GOT3 (cell line): Measurements from ENCODE around the gene COL27A1.
"Not testable (repeated sequence)": the region's sequence is repeated elsewhere in the genome, so short reads cannot be mapped to it uniquely, and the experiment has no call there.

Source experiments
- DNase-seq: peaks from one replicate; lab custom pipeline; 2025; ENCODE audit warnings: mixed read lengths; lab: John Stamatoyannopoulos, UW

The COL27A1 gene

DNA sequence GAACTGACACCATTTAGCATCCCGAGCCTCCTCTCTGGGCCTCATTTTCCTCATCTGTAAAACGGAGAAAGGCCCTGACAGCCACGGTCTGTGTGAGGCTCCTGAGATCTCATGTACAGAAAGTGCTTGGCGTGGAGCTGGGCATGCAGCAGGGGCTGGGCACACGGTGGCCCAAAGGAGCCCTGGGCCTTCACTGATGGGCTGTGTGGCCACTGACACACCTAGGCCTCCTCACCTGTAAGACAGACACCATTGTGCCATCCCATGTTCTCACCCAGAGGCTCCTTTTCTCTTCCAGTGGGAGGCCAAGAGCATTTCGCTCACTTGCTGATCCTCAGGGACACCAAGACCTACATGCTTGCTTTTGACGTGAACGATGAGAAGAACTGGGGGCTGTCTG is 169.2 kb downstream of the COL27A1 start:
- no peak for DNase-seq

DNA sequence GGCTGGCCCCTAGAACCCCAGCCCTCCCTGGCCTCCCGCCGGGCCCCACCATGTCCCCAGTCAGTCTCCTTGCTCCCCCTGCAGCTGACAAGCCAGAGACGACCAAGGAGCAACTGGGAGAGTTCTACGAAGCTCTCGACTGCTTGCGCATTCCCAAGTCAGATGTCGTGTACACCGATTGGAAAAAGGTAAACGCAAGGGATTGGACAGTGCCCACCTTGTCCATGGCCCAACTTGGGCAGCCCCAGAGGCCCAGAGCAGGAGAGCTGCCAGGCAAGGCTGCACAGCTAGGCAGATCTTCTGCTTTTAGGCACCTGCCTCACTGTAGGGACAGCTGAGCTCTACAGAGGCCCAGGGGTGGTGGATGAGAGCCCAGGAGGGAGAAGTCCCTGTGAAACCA is 169.6 kb downstream of the COL27A1 start:
- DNase-seq = not testable (repeated sequence)

DNA sequence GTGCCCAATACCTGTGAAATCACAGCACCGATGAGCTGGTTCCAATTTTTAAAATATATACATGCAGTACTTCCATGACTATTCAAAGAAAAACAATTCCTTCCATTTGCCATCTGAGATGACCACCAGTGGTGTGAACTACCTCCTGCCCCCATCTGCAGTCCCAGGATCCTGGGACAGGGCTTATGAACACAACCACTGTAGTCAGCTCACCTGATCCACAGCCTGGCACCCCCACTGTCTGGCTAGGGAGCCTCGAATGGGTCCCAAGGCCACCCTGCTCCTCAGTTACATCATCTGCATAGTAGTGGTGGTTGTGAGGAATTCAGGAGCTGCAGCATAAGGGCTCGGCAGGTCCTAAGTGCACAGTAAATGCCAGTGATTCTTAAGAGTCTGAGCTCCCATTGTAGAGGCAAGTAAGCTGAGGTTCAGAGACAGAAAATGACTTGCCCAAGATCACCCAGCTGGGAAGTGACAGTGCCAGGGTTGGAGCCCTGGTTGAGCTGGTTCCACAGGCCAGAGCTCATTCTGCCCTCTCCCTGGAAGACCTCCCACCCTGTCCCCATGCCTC is 170.4 kb downstream of the COL27A1 start:
- DNase-seq = not testable (repeated sequence)

DNA sequence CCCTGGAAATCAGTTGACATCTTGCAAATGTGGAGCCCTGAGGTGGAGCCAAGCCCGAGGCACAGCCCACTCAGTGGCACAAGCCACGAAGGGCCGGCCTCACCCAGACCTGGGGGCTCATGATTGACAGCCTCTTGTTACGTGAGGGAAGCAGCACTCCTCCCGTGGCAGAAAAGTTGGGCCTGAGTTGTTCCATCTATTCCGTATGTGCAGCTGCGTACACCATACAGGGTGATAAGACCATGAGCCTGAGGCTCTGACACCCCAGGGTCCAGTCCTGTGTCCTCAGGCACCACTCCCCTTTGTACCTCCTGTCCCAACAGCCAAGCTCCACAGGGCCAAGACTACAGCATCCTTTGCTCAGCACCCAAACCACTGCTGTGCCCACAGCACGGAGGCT is 172.4 kb downstream of the COL27A1 start:
- DNase-seq = no peak

DNA sequence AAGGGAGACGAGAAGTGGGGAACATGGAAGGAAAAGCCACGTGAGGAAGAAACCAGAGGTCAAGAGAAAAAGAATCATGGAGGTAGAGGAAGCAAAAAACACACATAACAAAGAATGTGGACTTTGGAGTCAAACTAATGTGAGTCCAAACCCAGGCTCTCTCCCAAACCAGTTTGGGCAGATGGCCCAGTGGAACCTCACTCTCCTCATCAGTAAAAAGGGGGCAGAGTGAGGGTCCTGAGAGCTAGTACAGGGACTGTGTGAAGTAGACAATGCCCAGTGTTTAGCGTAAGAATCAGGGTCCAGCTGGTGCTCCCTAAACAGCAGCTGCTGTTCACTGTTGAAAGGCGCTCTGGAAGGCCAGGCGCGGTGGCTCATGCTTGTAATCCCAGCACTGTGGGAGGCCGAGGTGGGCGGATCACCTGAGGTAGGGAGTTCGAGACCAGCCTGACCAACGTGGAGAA is 173.1 kb downstream of the COL27A1 start:
- DNase-seq = not testable (repeated sequence)

DNA sequence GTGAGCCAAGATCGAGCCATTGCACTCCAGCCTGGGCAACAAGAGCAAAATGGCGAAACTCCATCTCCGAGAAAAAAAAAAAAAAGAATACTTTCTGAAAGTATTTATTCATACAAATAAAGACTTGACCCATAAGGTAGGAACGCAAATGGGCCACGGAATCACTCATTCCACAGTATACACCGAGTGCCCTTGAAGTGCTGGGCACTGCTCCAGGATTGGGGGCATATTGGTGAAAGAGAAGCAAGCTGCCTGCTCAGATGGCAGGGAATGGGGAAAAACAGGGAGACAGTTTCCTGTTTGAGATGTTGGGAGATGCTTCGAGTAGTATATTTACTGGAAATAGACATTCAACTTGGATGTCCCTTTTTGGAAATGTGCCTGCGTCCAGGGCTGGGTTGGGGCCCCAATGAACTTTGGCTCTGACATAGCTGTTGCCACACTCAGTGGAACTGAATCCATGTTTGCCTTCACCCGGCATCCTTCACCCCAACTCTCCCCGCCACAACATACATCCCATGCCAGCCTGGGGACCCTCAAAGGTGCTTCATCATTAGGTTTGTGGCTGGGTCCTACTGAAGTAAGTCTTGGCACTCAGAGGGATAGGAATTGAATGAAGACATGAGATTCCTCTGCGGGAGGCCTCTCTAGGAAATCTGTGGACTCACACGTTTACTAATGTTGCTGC is 173.7 kb downstream of the COL27A1 start:
- not testable (repeated sequence) for DNase-seq

DNA sequence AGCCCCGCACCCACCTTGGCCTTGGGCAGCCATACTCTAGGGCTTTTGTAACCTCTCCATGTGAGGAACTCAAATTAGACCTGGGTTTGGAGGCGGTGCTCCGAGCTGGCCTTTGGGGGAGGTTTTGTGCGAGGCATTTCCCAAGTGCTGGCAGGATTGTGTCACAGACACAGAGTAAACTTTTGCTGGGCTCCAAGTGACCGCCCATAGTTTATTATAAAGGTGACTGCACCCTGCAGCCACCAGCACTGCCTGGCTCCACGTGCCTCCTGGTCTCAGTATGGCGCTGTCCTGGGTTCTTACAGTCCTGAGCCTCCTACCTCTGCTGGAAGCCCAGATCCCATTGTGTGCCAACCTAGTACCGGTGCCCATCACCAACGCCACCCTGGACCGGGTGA is 174.3 kb downstream of the COL27A1 start, which contains the start of gene ORM2:
Gene ORM2 (plus strand): TSS at position 245 of the 398 bp plus-strand sequence. CDS start 36 bp downstream, at position 281.
- DNase-seq = not testable (repeated sequence)

DNA sequence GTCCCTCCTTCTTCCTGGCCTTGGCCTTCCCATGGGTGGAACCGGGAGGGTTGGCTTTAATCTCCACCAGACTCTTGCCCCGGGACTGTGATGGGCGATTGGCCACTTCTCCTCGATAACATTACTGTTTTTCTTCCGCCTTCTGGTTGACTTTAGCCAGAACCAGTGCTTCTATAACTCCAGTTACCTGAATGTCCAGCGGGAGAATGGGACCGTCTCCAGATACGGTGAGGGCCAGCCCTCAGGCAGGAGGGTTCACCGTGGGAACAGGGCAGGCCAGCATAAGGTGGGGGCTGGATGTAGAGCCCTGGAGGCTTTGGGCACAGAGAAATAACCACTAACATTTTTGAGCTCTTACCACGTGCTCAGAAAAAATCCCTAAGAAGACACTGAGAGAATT is 175.3 kb downstream of the COL27A1 start:
- DNase-seq = no peak

DNA sequence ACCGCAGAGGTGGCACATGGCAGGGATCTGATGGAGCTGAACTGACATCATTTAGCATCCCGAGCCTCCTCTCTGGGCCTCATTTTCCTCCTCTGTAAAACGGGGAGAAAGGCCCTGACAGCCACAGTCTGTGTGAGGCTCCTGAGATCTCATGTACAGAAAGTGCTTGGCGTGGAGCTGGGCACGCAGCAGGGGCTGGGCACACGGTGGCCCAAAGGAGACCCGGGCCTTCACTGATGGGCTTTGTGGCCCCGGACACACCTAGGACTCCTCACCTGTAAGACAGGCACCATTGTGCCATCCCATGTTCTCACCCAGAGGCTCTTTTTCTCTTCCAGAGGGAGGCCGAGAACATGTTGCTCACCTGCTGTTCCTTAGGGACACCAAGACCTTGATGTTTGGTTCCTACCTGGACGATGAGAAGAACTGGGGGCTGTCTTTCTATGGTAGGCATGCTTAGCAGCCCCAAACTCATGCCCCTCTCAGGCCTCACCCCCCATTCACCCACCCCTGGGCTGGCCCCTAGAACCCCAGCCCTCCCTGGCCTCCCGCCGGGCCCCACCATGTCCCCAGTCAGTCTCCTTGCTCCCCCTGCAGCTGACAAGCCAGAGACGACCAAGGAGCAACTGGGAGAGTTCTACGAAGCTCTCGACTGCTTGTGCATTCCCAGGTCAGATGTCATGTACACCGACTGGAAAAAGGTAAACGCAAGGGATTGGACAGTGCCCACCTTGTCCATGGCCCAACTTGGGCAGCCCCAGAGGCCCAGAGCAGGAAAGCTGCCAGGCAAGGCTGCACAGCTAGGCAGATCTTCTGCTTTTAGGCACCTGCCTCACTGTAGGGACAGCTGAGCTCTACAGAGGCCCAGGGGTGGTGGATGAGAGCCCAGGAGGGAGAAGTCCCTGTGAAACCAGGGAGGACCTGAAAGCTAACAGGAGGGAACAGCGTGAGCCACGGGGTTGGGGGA is 176.2 kb downstream of the COL27A1 start:
- DNase-seq = not testable (repeated sequence)

DNA sequence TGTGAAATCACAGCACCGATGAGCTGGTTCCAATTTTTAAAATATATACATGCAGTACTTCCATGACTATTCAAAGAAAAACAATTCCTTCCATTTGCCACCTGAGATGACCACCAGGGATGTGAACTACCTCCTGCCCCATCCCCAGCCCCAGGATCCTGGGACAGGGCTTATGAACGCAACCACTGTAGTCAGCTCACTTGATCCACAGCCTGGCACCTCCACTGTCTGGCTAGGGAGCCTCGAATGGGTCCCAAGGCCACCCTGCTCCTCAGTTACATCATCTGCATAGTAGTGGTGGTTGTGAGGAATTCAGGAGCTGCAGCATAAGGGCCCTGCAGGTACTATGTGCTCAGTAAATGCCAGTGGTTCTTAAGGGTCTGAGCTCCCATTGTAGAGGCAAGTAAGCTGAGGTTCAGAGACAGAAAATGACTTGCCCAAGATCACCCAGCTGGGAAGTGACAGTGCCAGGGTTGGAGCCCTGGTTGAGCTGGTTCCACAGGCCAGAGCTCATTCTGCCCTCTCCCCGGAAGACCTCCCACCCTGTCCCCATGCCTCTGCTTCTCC is 177.2 kb downstream of the COL27A1 start:
- DNase-seq = not testable (repeated sequence)

DNA sequence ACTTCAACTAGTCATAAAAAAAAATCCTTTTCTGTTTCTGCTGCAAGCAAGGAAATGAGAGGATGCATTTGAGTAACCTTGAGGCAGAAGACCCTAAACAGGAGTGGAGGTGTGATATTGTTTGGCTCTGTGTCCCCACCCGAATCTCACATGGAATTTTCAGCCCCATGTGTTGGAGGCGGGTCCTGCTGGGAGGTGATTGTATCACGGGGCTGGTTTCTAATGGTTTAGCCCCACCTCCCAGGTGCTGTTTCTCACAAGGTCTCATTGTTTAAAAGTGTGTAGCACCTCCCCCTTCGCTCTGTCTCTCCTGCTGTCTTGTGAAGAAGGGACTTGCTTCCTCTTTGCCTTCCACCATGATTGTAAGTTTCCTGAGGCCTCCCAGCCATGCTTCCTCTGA is 178.4 kb downstream of the COL27A1 start:
- not testable (repeated sequence) for DNase-seq

DNA sequence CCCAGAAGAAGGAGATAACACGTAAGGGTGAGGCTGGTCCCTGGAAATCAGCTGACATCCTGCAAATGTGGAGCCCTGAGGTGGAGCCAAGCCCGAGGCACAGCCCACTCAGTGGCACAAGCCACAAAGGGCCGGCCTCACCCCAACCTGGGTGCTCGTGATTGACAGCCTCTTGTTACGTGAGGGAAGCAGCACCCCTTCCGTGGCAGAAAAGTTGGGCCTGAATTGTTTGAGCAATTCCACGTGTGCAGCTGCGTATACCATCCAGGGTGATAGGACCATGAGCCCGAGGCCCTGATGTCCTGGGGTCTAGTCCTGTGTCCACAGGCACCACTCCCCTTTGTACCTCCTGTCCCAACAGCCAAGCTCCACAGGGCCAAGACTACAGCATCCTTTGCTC is 179.2 kb downstream of the COL27A1 start:
- no peak for DNase-seq

DNA sequence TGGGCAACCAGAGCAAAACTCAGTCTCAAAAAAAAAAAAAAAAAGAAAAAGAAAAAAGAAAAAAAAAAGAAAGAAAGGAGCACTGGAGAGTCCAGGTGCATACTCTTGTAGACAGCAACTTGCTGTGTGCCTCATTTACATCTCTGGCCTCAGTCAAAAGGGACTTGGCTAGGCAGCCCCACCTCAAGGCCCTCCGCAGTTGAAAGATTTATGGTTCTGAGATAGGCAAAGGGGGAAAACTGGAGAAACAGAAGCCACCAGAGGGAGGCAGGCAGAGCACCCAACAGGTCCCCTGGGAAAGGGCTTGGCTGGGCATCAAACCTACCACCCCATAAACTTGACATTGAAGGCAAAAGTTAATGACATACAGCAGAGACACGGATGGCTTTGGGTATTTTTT is 180.4 kb downstream of the COL27A1 start:
- DNase-seq = no peak

DNA sequence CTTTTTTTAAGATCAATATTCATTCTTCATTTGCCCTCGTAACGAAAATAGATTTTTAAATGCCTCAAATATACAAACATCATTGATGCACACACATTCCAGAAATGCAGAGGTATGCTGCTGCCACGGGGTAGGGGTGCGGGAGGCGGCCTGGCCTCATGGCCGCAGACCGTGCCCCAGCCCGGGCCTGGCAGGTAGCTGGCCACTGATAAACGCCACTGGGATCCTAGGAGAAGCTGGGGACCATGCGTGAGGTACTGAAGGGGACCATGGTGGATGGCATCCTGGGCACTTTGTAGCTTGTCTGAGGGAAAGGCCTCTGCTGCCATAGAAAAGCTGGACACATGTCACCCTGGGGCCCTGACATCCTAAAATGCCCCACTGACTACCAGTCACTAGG is 180.8 kb downstream of the COL27A1 start:
- DNase-seq = no peak

DNA sequence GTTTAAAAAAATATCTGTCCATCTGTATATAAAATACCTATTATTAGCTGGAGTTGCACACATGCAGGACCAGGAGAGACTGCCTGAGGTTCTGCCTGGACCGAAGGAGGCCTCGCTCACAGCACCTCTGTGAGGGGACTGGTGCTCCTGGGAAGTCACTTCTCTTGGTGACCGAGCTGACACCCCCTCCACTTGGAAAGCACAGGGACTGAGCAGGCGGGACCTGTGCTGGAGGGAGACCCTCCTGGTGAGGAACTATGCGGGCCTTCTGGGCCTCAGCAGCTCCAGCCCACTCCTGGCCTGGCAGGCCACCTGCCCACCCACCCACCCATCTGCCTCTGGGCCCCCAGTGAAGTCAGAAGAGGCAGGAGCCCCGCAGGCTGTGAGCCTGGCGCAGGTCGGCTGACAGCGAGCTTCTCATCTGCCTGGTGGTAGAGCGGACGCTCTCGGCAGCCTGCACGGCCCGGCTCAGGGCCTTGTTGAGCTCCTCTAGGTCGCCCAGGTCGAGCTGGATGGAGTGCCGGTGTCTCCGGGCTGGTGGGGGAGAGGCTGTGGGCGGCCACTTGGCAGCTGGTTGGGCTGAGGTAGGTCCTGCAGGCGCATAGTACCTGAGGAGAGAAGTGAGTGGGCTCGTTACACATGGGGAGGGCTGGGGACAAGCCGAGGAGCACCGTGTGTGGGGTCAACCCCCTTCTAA is 181.5 kb downstream of the COL27A1 start:
- no peak for DNase-seq

DNA sequence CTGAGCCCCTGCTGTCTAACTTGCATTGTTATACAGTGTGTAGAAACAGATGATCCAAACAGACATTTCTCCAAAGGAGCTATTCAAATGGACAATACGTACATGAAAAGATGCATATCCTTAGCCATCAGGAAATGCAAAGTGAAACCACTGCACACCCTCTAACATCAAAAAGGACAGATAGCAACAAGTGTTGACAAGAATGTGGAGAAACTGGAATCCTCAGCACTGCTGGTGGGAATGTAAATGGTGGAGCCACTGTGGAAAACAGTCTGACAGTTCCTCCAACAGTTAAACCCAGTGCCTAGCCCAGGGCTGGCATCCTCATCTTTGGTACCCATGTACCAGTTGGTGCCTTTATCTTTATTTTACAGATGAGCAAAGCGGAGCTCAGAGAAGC is 182.8 kb downstream of the COL27A1 start:
- DNase-seq = no peak

DNA sequence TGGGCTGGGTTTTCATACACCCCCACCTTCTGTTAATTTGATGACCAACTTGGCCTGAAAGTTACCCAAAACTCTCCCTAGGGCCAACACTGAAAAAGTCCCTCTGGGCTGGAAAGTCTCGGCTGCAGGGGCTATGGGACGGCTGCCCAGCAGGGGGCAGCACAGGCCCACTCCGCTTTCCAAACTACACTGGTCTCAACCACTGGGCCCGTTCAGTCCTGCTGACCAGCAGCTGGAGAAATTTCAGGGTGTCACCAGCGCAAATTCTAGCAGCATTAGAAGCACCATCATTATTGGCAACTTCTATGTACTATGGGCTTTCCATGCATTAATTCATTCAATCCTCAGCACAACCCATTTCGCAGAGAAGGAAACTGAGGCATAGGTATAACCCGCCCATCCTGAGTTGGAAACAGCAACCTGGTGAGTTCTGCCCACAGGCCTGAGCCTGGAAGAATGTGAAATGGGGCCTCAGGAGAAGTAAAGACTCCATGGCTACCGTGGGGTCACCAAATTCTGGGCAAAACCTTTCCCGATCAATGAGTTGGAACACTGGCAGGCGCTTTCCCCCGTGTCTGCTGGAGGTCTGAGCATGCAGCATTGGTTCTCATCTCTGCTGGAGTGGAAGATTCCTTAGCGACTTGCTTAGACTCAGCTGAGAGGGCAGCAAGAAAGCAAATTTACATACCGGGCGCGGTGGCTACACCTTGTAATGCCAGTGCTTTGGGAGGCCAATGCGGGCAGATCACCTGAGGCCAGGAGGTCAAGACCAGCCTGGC is 184.0 kb downstream of the COL27A1 start:
- DNase-seq = no peak

DNA sequence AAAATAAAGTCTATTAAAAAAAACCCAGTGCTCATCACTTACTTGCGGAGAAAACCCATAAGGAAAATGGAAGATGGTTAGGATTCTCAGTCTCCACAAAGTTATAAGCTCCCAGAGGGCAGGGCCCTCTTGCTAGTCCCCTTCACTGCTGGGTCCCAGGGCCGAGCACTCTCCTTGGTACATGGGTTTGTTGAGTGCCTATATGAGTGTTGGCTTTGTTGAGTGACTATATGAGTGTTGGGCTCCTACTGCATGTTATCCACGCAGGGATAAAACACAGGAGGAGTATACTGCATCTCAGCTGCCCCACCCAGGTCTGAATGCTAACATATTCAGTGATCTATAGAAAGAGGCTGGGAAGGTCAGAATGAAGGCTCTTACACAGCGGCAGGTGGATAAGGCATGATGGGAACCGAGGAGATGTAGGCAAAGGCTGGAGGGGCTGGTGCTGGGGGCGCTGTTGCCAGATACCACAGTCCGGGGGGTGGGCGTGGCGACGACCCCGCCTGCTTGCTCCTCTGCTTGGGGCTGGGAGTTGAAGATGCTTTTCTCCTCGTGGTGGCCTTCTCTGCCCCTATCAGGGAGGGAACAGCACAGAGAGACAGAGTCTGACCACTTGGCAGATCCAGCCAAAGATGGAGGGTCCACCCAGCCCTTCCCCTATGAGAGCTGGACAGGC is 186.0 kb downstream of the COL27A1 start:
- DNase-seq = no peak

DNA sequence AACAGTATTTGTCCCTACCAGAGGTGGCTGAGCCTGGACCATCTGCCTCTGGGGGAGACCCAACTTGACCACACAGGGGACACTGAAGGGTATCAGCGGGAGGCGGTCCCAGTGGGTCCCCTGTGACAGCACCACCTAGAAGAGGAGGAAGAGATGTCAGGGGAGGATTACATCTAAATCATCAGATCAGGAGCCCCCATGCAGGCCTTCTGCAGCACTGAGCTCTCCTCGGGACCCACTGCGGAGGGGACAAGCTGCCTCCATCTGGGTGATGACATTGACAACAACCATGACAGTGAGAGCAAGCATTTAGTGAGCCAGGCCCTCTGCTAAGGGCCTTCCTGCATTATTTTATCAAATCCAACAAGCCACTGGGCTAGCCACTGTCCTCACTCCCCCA is 186.7 kb downstream of the COL27A1 start:
- no peak for DNase-seq

DNA sequence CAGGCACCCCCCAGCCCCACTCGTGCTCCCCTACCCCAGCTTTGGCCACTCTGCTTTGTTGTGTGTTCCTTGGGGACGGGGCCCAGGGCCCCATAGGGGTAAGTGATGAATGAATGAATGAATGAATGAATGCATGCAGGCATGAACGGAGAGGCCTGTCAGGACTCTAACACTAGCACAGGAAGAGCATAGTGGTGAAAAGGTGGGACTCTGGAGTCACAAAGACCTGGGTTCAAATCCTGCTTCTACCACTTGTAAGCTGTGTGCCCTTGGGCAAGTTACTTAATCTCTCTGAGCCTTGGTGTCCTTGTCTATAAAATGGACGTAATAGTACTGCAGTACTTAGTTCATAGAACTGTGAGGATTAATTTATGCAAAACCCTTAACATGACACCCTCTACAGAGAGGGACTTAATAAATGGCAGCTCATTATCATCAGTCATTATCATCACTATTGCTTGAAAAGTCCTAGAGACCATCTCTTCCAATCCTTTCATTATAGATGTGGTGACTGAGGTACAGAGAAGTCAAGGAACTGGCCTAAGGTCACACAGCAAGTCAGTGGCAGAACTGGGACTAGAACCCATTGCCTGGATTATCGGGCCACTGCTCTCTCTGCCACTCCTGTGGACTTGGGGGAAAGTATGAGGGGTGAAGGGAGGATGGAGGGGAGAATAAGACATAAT is 187.6 kb downstream of the COL27A1 start:
- DNase-seq = no peak
